GM12878 (cell line): ENCODE measurements around the gene SLC50A1. TPM values are rescaled to one million over a fixed set of nuclear protein-coding genes. Genes with fewer than 3 reads are reported as not detected.
"Not testable (repeated sequence)": the region's sequence is repeated elsewhere in the genome, so short reads cannot be mapped to it uniquely, and the experiment has no call there.

Experiments
- ATAC-seq: fragments of 200-7000 bp; cut with Tn5 transposase; 3 replicates; pipeline ENCODE4 v1.9.1; 2020; ENCODE audit warnings: mild to moderate bottlenecking, moderate library complexity
- BruUV-seq: library from RNA; stranded (reverse); fragments of 400-500 nt; replicated peaks from 2 replicates; lab custom pipeline; 2021; lab: Mats Ljungman, UMichigan
- CTCF ChIA-PET: fragments of 300-600 bp; sonication (Branson Sonifier 250); formaldehyde crosslinking; extraction: SDS; loops from one replicate; lab custom pipeline; 2021; ENCODE audit warnings: inconsistent platforms; lab: Yijun Ruan, JAX
- POLR2A ChIA-PET: fragments of 350-600 bp; formaldehyde crosslinking; extraction: SDS; loops from one replicate; lab custom pipeline; 2021; ENCODE audit warnings: inconsistent platforms; lab: Charles Lee
- RAD21 ChIA-PET: fragments of 300-600 bp; sonication (Branson Sonifier 250); formaldehyde crosslinking; loops from one replicate; lab custom pipeline; 2023; ENCODE audit warnings: antibody characterized with exemption; ENCODE audit not compliant: unreplicated experiment; lab: Charles Lee
- SMC1A ChIA-PET: fragments of 300-600 bp; sonication (Branson Sonifier 250); formaldehyde crosslinking; loops from one replicate; lab custom pipeline; 2023; ENCODE audit not compliant: unreplicated experiment, uncharacterized antibody; lab: Charles Lee
- DNase-seq: peaks from one replicate; pipeline ENCODE4 v3.0.0-alpha.2; 2011; ENCODE audit warnings: low read depth, low spot score
- FAIRE-seq: peaks from 3 replicates; lab custom pipeline; 2011; peaks lifted over from hg19 to GRCh38; lab: Jason Lieb, UNC
- H2AFZ ChIP-seq: 2 replicates; pipeline ENCODE4 v1.6.0; 2011; ENCODE audit warnings: low read depth, low read length, control low read depth; ENCODE audit not compliant: control insufficient read depth
- H3K27ac ChIP-seq: 2 replicates; pipeline ENCODE4 v1.5.1; 2011; ENCODE audit warnings: control low read depth; ENCODE audit not compliant: control insufficient read depth, insufficient read depth
- H3K27me3 ChIP-seq, 2 experiments: replicated peaks in 1 of 2; 2 replicates each; pipeline versions ENCODE4 v1.6.0 to v1.6.1; 2011; ENCODE audit warnings: low read length in 1 of 2; ENCODE audit not compliant: control insufficient read depth in 2 of 2, insufficient read depth in 2 of 2
- H3K36me3 ChIP-seq, 2 experiments: 2 replicates each; pipeline ENCODE4 v1.5.1; 2011; ENCODE audit warnings: low read length in 1 of 2; ENCODE audit not compliant: control insufficient read depth in 2 of 2, insufficient read depth in 2 of 2
- H3K4me1 ChIP-seq: 2 replicates; pipeline ENCODE4 v1.6.1; 2011; ENCODE audit warnings: mild to moderate bottlenecking, low read length, moderate library complexity, mixed read lengths; ENCODE audit not compliant: control insufficient read depth, insufficient read depth
- H3K4me2 ChIP-seq: 2 replicates; pipeline ENCODE4 v1.6.0; 2011; ENCODE audit warnings: control low read depth; ENCODE audit not compliant: control insufficient read depth, insufficient read depth
- H3K4me3 ChIP-seq: fragments of 200-600 bp; sonication (generic); 2 replicates; pipeline ENCODE4 v1.5.1; 2016
- H3K79me2 ChIP-seq: 2 replicates; pipeline ENCODE4 v1.6.0; 2011; ENCODE audit warnings: low read length; ENCODE audit not compliant: control insufficient read depth, insufficient read depth
- H3K9ac ChIP-seq: 2 replicates; pipeline ENCODE4 v1.8.0; 2011; ENCODE audit warnings: low read length, control low read depth, mixed read lengths; ENCODE audit not compliant: control insufficient read depth, insufficient read depth
- H3K9me3 ChIP-seq: replicated peaks from 3 replicates; pipeline ENCODE4 v1.5.1; 2011; ENCODE audit warnings: mild to moderate bottlenecking, low read length; ENCODE audit not compliant: control insufficient read depth, insufficient read depth
- H4K20me1 ChIP-seq: 2 replicates; pipeline ENCODE4 v1.6.0; 2011; ENCODE audit not compliant: control insufficient read depth, insufficient read depth
- NBN ChIP-seq: fragments of 450-650 bp; IDR thresholded peaks from 2 replicates; pipeline ENCODE4 v1.6.1; 2016
- ZSCAN29 ChIP-seq: fragments of 450-650 bp; IDR thresholded peaks from 2 replicates; pipeline ENCODE4 v1.6.1; 2017; ENCODE audit warnings: mild to moderate bottlenecking, moderate library complexity
- WGBS: methylation state at CpG from one replicate; pipeline ENCODE4 v1.1.6; 2016; ENCODE audit warnings: low lambda C conversion rate; ENCODE audit not compliant: insufficient replicate concordance, insufficient coverage; ENCODE audit errors: missing lambda C conversion rate; 5-methylcytosine and 5-hydroxymethylcytosine counted together
- in situ Hi-C: fragments of 300-500 bp; cut with MboI; formaldehyde crosslinking; loops from 9 replicates; pipeline ENCODE4 v1.14.3; 2018; ENCODE audit warnings: mixed read lengths
- intact Hi-C: fragments of 100-400 bp; cut with micrococcal nuclease; formaldehyde crosslinking; loops from one replicate; pipeline ENCODE4 v1.14.2; 2022; ENCODE audit not compliant: unreplicated experiment
- polyA plus RNA-seq, 11 experiments: library from polyadenylated mRNA; depleted of rRNA in 4 of 11; unstranded in 6 of 11; stranded (reverse) in 5 of 11; fragments of >200 nt; fragmentation: Nextera tagmentation in 4 of 11; fragmentation: Illumina TruSeq in 1 of 11; extraction: Ambion mirVana in 4 of 11; extraction: Trizol in 1 of 11; gene quantifications; 1 replicate in 1 of 11; 2 replicates in 10 of 11; pipeline versions ENCODE4 v1.2.1 to v1.2.3, GENCODE V29; 2011 to 2016; ENCODE audit warnings: inconsistent platforms in 2 of 11, missing spikeins in 2 of 11, low read depth in 1 of 11
- total RNA-seq, 4 experiments: library from RNA; depleted of rRNA in 3 of 4; stranded (reverse); fragments of >200 nt in 3 of 4; fragmentation: Illumina TruSeq in 1 of 4; extraction: Trizol in 1 of 4; gene quantifications; 2 replicates each; pipeline versions ENCODE4 v1.2.1 to v1.2.3, GENCODE V29; 2013 to 2021

The SLC50A1 gene
- total and polyA plus RNA-seq, 10 of the 15 experiments (the other 5 are each of a cell fraction or from before 2014, with no cell fraction given), result 32.5 to 85.6 (median 54.0) TPM

GRCh38 chr1:155145491-155145890 lies 9.8 kb downstream of the SLC50A1 start:
- no peaks in the 10 kb centered on the region for H3K9me3 ChIP-seq
- ATAC-seq (no peak), FAIRE-seq (no peak), DNase-seq (no peak)
- H3K79me2 ChIP-seq, result no peaks in the 10 kb centered on the region
- no peak overlapping the region for H3K4me2 ChIP-seq
- ChIA-PET RAD21 (interaction anchor here (1.0 to 1.7 kb wide), 2 partner anchors 27 to 50 kb away, joined by 3 read pairs; no protein-coding TSS in a partner anchor), CTCF (interaction anchor here (1.0 to 1.7 kb wide), 6 partner anchors 9 to 54 kb away, joined by 3 to 4 read pairs (median 4); partner anchors contain the start of genes KRTCAP2 and TRIM46), POLR2A (no interaction called here), SMC1A (interaction anchor here (1.0 to 1.6 kb wide), 2 partner anchors 8 to 22 kb away, joined by 3 to 4 read pairs; no protein-coding TSS in a partner anchor)
- H3K4me1 ChIP-seq, result peaks cover 6% of the 10 kb centered on the region
- no TSS peak for BruUV-seq
- 70% methylated on average over 3 of the region's 3 CpGs for WGBS
- in situ Hi-C loops, result no loop called here
- H3K4me3 ChIP-seq, result no peak overlapping the region
- H3K27ac ChIP-seq, result no peak overlapping the region
- intact Hi-C loops, result no loop called here
- H4K20me1 ChIP-seq, result no peaks in the 10 kb centered on the region
- no peak overlapping the region for H3K9ac ChIP-seq
- H2AFZ ChIP-seq, result no peak overlapping the region
- H3K36me3 ChIP-seq, result no peaks in the 10 kb centered on the region
- TF ChIP-seq NBN (no peak), ZSCAN29 (no peak)
- TF ChIP-seq, all 136 proteins: peak for 0
- no peaks in the 10 kb centered on the region for H3K27me3 ChIP-seq

- 21% methylated on average over 3 of the region's 3 CpGs for WGBS
- SMC1A ChIA-PET, result interaction anchor here (1.2 to 1.8 kb wide), 3 partner anchors 11 to 46 kb away, joined by 3 to 6 read pairs (median 3); no protein-coding TSS in a partner anchor
- H3K4me2 ChIP-seq, intact Hi-C loops, BruUV-seq, DNase-seq, H3K27ac ChIP-seq, H3K9me3 ChIP-seq, H3K4me3 ChIP-seq, H3K79me2 ChIP-seq, H3K27me3 ChIP-seq, H3K4me1 ChIP-seq, RAD21 ChIA-PET, ATAC-seq, H2AFZ ChIP-seq, in situ Hi-C loops, H3K36me3 ChIP-seq, H4K20me1 ChIP-seq, H3K9ac ChIP-seq, FAIRE-seq: not testable (repeated sequence)
- CTCF ChIA-PET, result interaction anchor here (1.1 to 3.8 kb wide), 5 partner anchors 11 to 71 kb away, joined by 3 to 13 read pairs (median 6); partner anchors contain the start of gene KRTCAP2
- POLR2A ChIA-PET, result interaction anchor here (1.0 to 1.3 kb wide), 2 partner anchors 17 to 21 kb away, joined by 3 read pairs; partner anchors contain the start of gene KRTCAP2
Measured at GRCh38 chr1:155155996-155156643, 20.5 kb downstream of the SLC50A1 start.
